Measurements from ENCODE around the gene SLCO4A1. TPM values are rescaled to one million over a fixed set of nuclear protein-coding genes. Genes with fewer than 3 reads are reported as not detected.
A peak's percentile ranks its signal among the peaks of the same experiment; 100 is the strongest.

SLCO4A1 gene
- total RNA-seq, 1 donor from 2014 or later = 63.3 TPM

DNA sequence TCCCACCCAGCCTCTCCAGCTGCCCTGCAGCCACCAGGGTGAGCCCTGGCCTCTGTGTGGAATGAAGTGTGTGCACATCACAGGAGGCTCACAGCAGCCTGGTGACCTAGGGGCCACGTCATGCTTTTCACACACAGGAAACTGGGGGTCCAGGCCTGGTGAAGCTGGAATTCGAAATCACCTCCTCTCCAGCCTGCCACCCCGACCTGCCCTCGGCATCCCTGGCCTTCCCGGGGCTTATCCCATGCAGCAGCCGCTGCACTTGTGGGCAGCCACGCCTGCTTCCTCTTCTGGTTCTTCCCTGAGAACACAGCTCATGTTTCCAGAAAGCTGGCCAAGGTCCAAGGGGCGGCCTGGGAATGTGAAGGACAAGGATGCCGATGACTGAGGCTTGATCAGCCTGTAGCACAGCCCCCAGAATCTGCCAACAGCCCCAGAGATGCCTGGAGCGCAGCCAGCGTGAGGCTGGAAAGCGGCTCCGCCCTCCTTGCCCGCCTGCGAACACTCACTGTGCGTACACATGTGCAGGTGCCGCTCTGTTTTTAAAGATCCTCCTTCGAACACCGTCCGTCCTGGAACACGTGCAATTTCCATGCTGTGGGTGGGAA, 62.1 kb downstream of the SLCO4A1 start:
- no peak overlapping the region for H3K4me3 ChIP-seq
- peak; percentile 77 for DNase-seq
- no peak for TF ChIP-seq CTCF (IDR thresholded peaks at IDR 0.05)
- H3K4me1 ChIP-seq = peaks cover 13% of the 10 kb centered on the region
- ATAC-seq = peak; percentile 48
- no peaks in the 10 kb centered on the region for H3K9me3 ChIP-seq
- no peaks in the 10 kb centered on the region for H3K36me3 ChIP-seq
- peaks cover 30% of the 10 kb centered on the region for H3K27me3 ChIP-seq
- intact Hi-C loops (cut with DNase I) = no loop called here
- H3K27ac ChIP-seq = no peak overlapping the region

- TF ChIP-seq CTCF (IDR thresholded peaks at IDR 0.05) = no peak
- no peak overlapping the region for H3K4me3 ChIP-seq
- peaks cover 13% of the 10 kb centered on the region for H3K4me1 ChIP-seq
- H3K27me3 ChIP-seq = peaks cover 42% of the 10 kb centered on the region
- no peaks in the 10 kb centered on the region for H3K9me3 ChIP-seq
- intact Hi-C loops (cut with DNase I) = no loop called here
- H3K27ac ChIP-seq = no peak overlapping the region
- no peaks in the 10 kb centered on the region for H3K36me3 ChIP-seq
- DNase-seq = no peak
- no peak for ATAC-seq
Observed at GRCh38 chr20:62705627-62706026, 63.3 kb downstream of the SLCO4A1 start.

DNA sequence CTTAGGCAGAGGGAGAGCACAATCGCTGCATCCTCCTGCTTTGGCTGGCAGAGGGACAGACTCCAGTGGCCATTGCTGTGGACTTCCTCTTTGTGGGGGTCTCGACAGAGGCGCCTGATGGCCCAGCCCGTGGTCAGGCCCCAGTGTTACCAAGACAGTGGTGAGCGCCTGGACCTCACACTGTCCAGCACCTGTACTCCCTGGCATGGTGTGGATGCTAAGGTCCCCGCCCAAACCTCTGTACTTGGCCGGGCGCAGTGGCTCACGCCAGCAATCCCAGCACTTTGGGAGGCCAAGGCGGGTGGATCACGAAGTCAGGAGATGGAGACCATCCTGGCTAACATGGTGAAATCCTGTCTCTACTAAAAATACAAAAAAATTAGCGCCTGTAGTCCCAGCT, 64.0 kb downstream of the SLCO4A1 start:
- intact Hi-C loops (cut with DNase I) = no loop called here
- TF ChIP-seq CTCF (IDR thresholded peaks at IDR 0.05) = no peak
- H3K4me1 ChIP-seq = peaks cover 13% of the 10 kb centered on the region
- H3K4me3 ChIP-seq = no peak overlapping the region
- peaks cover 48% of the 10 kb centered on the region for H3K27me3 ChIP-seq
- H3K9me3 ChIP-seq = no peaks in the 10 kb centered on the region
- H3K36me3 ChIP-seq = no peaks in the 10 kb centered on the region
- no peak overlapping the region for H3K27ac ChIP-seq
- DNase-seq (no peak), ATAC-seq (no peak)

- no peak overlapping the region for H3K27ac ChIP-seq
- TF ChIP-seq CTCF (IDR thresholded peaks at IDR 0.05) = no peak
Observed at GRCh38 chr20:62706857-62707256, 64.6 kb downstream of the SLCO4A1 start.

GRCh38 chr20:62707276-62707920, 65.1 kb downstream of the SLCO4A1 start:
- Histone ChIP-seq H3K9me3 (no peaks in the 10 kb centered on the region), H3K36me3 (no peaks in the 10 kb centered on the region), H3K27ac (no peak overlapping the region), H3K27me3 (peaks cover 58% of the 10 kb centered on the region), H3K4me1 (peaks cover 13% of the 10 kb centered on the region), H3K4me3 (no peak overlapping the region)
- ATAC-seq = no peak
- DNase-seq = no peak
- intact Hi-C loops (cut with DNase I) = no loop called here
- TF ChIP-seq CTCF (IDR thresholded peaks at IDR 0.05) = no peak

More at GRCh38 chr20:62706857-62707256, 64.6 kb downstream of the SLCO4A1 start:
- intact Hi-C loops (cut with DNase I) = no loop called here
- DNase-seq = no peak
- H3K9me3 ChIP-seq = no peaks in the 10 kb centered on the region
- H3K36me3 ChIP-seq = no peaks in the 10 kb centered on the region
- no peak for ATAC-seq
- no peak overlapping the region for H3K4me3 ChIP-seq
- peaks cover 13% of the 10 kb centered on the region for H3K4me1 ChIP-seq
- peaks cover 53% of the 10 kb centered on the region for H3K27me3 ChIP-seq

All from upper lobe of right lung (tissue), 1 donor.